Lower leg skin (tissue), 4 donors: Measurements from ENCODE around the gene MON1A. TPM values are rescaled to one million over a fixed set of nuclear protein-coding genes. Genes with fewer than 3 reads are reported as not detected.
"Not testable (repeated sequence)": the region's sequence is repeated elsewhere in the genome, so short reads cannot be mapped to it uniquely, and the experiment has no call there.

Experiments
- DNase-seq, 2 donors: peaks; one replicate each; pipeline ENCODE4 v3.0.0-alpha.2; 2019; ENCODE audit warnings: low spot score in 2 of 2
- H3K4me3 ChIP-seq: fragments of 200-600 bp; sonication (generic); 2 replicates; pipeline ENCODE4 v1.5.1; 2017; ENCODE audit warnings: mild to moderate bottlenecking, low read depth; ENCODE audit not compliant: poor library complexity, severe bottlenecking
- CTCF ChIP-seq, 3 donors: fragments of 450-650 bp; IDR thresholded peaks; one replicate each; pipeline ENCODE4 v1.5.1; 2016; ENCODE audit warnings: antibody characterized with exemption in 3 of 3, mild to moderate bottlenecking in 3 of 3, moderate library complexity in 2 of 3
- POLR2A ChIP-seq, 2 donors: fragments of 450-650 bp; IDR thresholded peaks; one replicate each; pipeline ENCODE4 v1.6.1; 2016 to 2017; ENCODE audit warnings: antibody characterized with exemption in 2 of 2, mild to moderate bottlenecking in 1 of 2, moderate library complexity in 1 of 2
- WGBS, 2 donors: methylation state at CpG; one replicate each; pipeline ENCODE4 v1.1.5; 2018; 5-methylcytosine and 5-hydroxymethylcytosine counted together
- intact Hi-C: fragments of 100-400 bp; cut with DNase I; formaldehyde crosslinking; loops from one replicate; pipeline ENCODE4 v1.15.0; 2023; ENCODE audit warnings: low total_unique reads
- total RNA-seq, 4 donors: library from RNA; depleted of rRNA; stranded (reverse); fragments of >200 nt; gene quantifications; one replicate each; pipeline ENCODE4 v1.1.0, GENCODE V29; 2016

The MON1A gene
- total RNA-seq, 4 donors from 2014 or later: 5.6 to 16.7 (median 11.4) TPM

GRCh38 chr3:49939858-49940666 lies 10.5 kb upstream of the MON1A start, which contains the start of gene RBM6:
Gene RBM6, plus strand, starts transcription at chr3:49940150. Its CDS starts 22,492 bp downstream, at chr3:49962642.
- peak within 1 kb of the TSS; percentile 66 for H3K4me3 ChIP-seq
- TF ChIP-seq POLR2A (IDR thresholded peaks at IDR 0.05) (no peak), CTCF (IDR thresholded peaks at IDR 0.05) (peak in 1 of 3 donors; percentile 31)
- intact Hi-C loops: no loop called here
- peak; percentile 98 to 100 for DNase-seq
- 1% methylated on average over 58 to 72 of the region's 74 CpGs for WGBS, 2 donors

- no peak for DNase-seq
- no peak for TF ChIP-seq CTCF (IDR thresholded peaks at IDR 0.05)
- no peak for TF ChIP-seq POLR2A (IDR thresholded peaks at IDR 0.05)
- 55 to 62% methylated on average over 3 of the region's 3 CpGs for WGBS, 2 donors
- intact Hi-C loops: no loop called here
- no peak overlapping the region for H3K4me3 ChIP-seq
Measured at GRCh38 chr3:49937090-49937489, 7.5 kb upstream of the MON1A start.

GRCh38 chr3:49932281-49932680 lies 2.7 kb upstream of the MON1A start:
- H3K4me3 ChIP-seq, DNase-seq, intact Hi-C loops: not testable (repeated sequence)
- WGBS, 2 donors: 92 to 95% methylated on average over 15 of the region's 15 CpGs

- WGBS, 2 donors: 84 to 100% methylated on average over 1 of the region's 1 CpG
- DNase-seq: no peak
- TF ChIP-seq POLR2A (IDR thresholded peaks at IDR 0.05): no peak
- no peak for TF ChIP-seq CTCF (IDR thresholded peaks at IDR 0.05)
- no peak overlapping the region for H3K4me3 ChIP-seq
- intact Hi-C loops: no loop called here
Measured at GRCh38 chr3:49930922-49931321, 1.3 kb upstream of the MON1A start.

- no peak for DNase-seq
- WGBS, 2 donors: 30% methylated on average over 16 of the region's 16 CpGs
- intact Hi-C loops: no loop called here
- no peak overlapping the region for H3K4me3 ChIP-seq
- TF ChIP-seq CTCF (IDR thresholded peaks at IDR 0.05): no peak
- no peak for TF ChIP-seq POLR2A (IDR thresholded peaks at IDR 0.05)
Measured at GRCh38 chr3:49930168-49930690, 618 bp upstream of the MON1A start.

GRCh38 chr3:49928481-49929017 lies 1.1 kb downstream of the MON1A start:
- WGBS, 2 donors: 79 to 80% methylated on average over 5 of the region's 5 CpGs
- no peak for DNase-seq
- no peak overlapping the region for H3K4me3 ChIP-seq
- intact Hi-C loops: no loop called here
- no peak for TF ChIP-seq POLR2A (IDR thresholded peaks at IDR 0.05)
- no peak for TF ChIP-seq CTCF (IDR thresholded peaks at IDR 0.05)
